GM18909 (cell line): ENCODE data around the gene IFIH1.

ENCODE experiments used
- ATAC-seq: cut with Tn5 transposase; IDR thresholded peaks from one replicate; pipeline ENCODE4 v1.9.1; 2021; ENCODE audit warnings: mild to moderate bottlenecking; ENCODE audit not compliant: unreplicated experiment, poor library complexity

The IFIH1 gene

DNA sequence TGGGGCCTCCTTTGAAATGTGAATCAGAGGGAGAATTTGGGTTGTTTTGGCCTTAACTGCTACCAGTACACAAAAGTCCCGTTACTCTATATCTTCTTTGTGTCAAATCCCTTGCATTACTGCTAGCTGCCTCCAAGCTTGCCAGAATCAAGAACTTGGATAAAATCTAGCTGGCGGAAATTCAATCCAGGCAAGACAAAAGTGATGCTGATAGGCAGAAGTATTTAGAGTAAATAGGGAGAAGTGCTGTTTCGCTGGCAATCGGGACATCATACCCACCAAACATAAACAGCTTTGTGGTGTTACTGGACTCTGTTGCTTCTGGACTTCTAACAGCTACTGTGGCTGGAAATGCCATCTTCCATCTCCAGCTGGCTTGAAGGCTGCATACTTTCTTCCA, 2.5 kb downstream of the IFIH1 start:
- ATAC-seq = no peak

GRCh38 chr2:162312853-162313252, 5.6 kb downstream of the IFIH1 start:
- no peak for ATAC-seq

- peak; percentile 77 for ATAC-seq
Observed at GRCh38 chr2:162308747-162309503, 9.6 kb downstream of the IFIH1 start.

- ATAC-seq = no peak
Observed at GRCh38 chr2:162305901-162306300, 12.6 kb downstream of the IFIH1 start.

GRCh38 chr2:162301877-162302276, 16.6 kb downstream of the IFIH1 start:
- no peak for ATAC-seq

GRCh38 chr2:162301151-162301804, 17.2 kb downstream of the IFIH1 start:
- ATAC-seq = peak; percentile 84

GRCh38 chr2:162300266-162300665, 18.2 kb downstream of the IFIH1 start:
- ATAC-seq = no peak

GRCh38 chr2:162298669-162299335, 19.7 kb downstream of the IFIH1 start:
- no peak for ATAC-seq

GRCh38 chr2:162297925-162298552, 20.4 kb downstream of the IFIH1 start:
- peak; percentile 69 for ATAC-seq

GRCh38 chr2:162295009-162295408, 23.5 kb downstream of the IFIH1 start:
- no peak for ATAC-seq

DNA sequence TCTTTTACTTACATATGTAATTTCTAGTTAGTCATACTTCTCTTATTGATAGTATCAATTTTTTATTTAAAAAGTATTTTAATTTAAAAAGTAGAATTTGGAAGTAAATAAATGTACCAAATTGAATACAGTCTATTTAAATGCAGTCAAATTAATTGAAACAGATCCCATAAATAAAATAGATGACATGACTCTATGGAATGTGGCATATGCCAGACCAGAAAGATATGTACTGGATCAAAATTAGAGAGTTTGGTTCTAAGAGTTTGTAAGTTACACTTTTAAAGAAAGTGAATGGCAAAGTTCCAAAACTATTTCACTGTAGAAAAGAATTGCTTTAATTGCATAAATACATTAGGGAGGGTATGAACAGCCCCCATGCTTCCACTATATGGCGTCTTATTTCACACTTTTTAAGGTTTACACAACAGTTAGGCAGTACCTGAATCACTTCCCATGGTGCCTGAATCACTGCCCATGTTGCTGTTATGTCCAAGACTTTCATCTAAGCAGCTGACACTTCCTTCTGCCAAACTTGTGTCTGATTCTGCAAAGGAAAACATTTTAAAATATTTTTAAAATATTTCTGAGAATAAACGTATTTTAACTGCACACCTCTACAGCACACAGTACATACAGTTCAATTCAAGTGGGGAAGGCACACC, 25.2 kb downstream of the IFIH1 start:
- no peak for ATAC-seq

- no peak for ATAC-seq
Observed at GRCh38 chr2:162291748-162292147, 26.7 kb downstream of the IFIH1 start.

DNA sequence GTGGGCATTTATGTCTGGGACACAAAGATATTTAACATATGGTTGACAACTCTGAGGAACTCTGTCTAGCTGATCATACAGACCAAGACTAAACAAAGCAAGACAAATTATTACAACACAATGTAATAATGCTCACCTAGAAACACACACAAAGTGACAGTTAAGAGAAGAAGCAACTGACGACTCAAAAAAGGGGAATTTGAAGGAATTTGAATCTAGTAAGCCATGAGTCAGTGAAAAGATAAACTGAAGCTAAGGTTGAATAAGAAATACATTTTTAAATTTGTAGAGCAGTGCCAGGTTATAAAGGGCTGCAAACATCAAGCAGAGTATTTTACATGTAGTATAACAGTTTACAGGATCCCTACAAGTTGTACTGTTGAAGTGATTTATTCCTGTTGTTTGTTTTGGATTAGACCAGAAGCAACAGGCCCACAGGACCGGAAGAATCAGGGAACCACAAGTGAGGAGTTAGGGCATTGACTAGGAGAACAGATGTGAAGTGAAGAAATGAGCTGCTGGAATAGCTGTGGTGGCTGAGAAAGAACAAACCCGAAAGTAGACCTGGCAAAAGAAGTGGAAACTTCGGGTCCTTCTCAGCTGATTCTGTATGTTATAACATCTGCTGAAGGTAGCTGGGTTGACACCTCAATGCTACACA, 35.6 kb downstream of the IFIH1 start:
- ATAC-seq = no peak

GRCh38 chr2:162280654-162281053, 37.8 kb downstream of the IFIH1 start:
- no peak for ATAC-seq

DNA sequence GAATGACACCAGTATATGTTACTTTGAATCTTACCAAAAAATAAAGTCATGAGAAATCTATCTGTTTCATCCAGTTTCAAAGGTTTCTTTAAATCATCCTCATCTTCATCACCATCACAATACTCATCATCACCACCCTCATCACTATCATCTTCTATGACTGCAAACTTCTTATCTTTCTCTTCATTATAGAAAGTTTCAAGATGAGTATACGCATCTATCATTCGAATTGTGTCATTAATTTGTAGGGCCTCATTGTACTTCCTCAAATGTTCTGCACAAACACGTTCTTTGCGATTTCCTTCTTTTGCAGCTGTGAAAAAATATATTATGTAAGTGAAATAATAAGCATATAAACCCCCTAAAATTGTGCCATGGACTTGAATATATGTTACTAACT, 41.1 kb downstream of the IFIH1 start:
- no peak for ATAC-seq

DNA sequence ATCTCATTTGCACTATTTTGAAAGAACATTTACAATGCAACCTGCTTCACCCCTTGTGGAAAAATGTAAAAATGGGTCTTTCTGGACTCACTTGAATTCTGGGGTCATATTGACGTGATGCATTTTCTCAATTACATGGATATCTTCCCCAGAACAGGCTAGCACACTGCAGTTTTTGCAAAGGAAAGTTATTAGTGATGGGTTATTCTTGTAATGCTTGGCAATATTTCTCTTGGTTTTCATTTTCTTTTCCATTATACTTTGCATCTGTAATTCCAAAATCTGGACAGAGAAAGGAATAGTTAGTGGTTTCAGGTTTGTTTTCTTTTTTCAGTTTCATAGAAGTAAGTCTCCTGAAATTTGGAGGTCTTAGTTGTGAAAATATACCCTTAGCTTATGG, 50.5 kb downstream of the IFIH1 start:
- no peak for ATAC-seq

DNA sequence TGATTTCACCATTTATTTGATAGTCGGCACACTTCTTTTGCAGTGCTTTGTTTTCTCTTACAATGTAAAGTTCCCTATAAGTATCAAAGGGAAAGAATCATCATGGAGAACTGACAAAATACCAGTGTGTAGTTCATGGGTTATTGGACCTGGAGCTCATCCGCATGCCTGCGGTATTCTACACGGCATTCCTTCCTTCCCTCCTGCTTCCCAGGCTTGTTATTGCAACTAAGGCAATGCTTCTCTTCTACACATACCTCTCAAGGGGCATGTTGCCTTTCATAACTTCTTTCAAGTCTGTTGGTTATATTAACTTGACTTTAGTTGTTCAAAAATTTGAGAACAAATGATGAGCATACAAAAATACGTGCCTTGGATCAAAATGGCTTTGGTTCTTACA, 51.0 kb downstream of the IFIH1 start:
- no peak for ATAC-seq

DNA sequence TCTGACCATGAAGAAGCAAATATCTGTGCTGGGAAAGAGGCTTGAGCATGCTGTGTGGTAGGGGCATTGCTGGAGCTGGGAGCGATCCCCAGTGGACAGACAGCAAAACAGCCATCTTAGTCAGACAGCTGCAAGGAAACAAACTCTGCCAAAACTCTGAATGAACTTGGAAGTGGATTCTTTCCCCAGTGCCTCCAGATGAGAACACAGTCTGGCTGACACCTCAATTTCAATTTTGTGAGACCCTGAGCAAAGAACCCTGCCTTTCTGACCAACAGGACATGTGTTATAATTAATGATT, 52.1 kb downstream of the IFIH1 start:
- no peak for ATAC-seq

- ATAC-seq = no peak
Observed at GRCh38 chr2:162265666-162266459, 52.6 kb downstream of the IFIH1 start.
